ENCODE results near the gene C3orf18. TPM values are rescaled to one million over a fixed set of nuclear protein-coding genes. Genes with fewer than 3 reads are reported as not detected.
"Not testable (repeated sequence)": the region's sequence is repeated elsewhere in the genome, so short reads cannot be mapped to it uniquely, and the experiment has no call there.

C3orf18 gene
- total RNA-seq, 1 donor from 2014 or later: 57.2 TPM

GRCh38 chr3:50516440-50516871, 51.1 kb downstream of the C3orf18 start:
- Histone ChIP-seq H3K4me1 (peaks cover 25% of the 10 kb centered on the region), H3K27me3 (ENCODE audit: low read depth) (no peaks in the 10 kb centered on the region), H3K27ac (replicated peaks) (peak overlapping the region; percentile 77), H3K9me3 (replicated peaks) (no peaks in the 10 kb centered on the region), H3K36me3 (no peaks in the 10 kb centered on the region), H3K4me3 (peak overlapping the region; percentile 48)
- no peak for DNase-seq
- TF ChIP-seq CTCF (IDR thresholded peaks at IDR 0.05; ENCODE audit: borderline replicate concordance): no peak
- intact Hi-C loops (cut with micrococcal nuclease): no loop called here

- Histone ChIP-seq H3K27me3 (ENCODE audit: low read depth) (no peaks in the 10 kb centered on the region), H3K36me3 (no peaks in the 10 kb centered on the region), H3K9me3 (replicated peaks) (no peaks in the 10 kb centered on the region), H3K4me3 (peak overlapping the region; percentile 48), H3K4me1 (peaks cover 25% of the 10 kb centered on the region), H3K27ac (replicated peaks) (peak overlapping the region; percentile 77)
- peak; percentile 74 for DNase-seq
- intact Hi-C loops (cut with micrococcal nuclease): no loop called here
- TF ChIP-seq CTCF (IDR thresholded peaks at IDR 0.05; ENCODE audit: borderline replicate concordance): no peak
These were observed 51.7 kb downstream of the C3orf18 start for GRCh38 chr3:50515565-50516439.

GRCh38 chr3:50512908-50513307, 54.6 kb downstream of the C3orf18 start:
- intact Hi-C loops (cut with micrococcal nuclease); H3K4me3 ChIP-seq: not testable (repeated sequence)

GRCh38 chr3:50512131-50512530, 55.4 kb downstream of the C3orf18 start:
- Histone ChIP-seq H3K27ac (replicated peaks) (no peak overlapping the region), H3K4me3 (no peak overlapping the region), H3K27me3 (ENCODE audit: low read depth) (no peaks in the 10 kb centered on the region), H3K4me1 (peaks cover 21% of the 10 kb centered on the region), H3K9me3 (replicated peaks) (no peaks in the 10 kb centered on the region), H3K36me3 (no peaks in the 10 kb centered on the region)
- no peak for TF ChIP-seq CTCF (IDR thresholded peaks at IDR 0.05; ENCODE audit: borderline replicate concordance)
- intact Hi-C loops (cut with micrococcal nuclease): no loop called here
- no peak for DNase-seq

More at GRCh38 chr3:50512908-50513307, 54.6 kb downstream of the C3orf18 start:
- not testable (repeated sequence) for H3K9me3 ChIP-seq (replicated peaks); H3K36me3 ChIP-seq; H3K27ac ChIP-seq (replicated peaks); H3K27me3 ChIP-seq (ENCODE audit: low read depth); DNase-seq
- H3K4me1 ChIP-seq: peaks cover 25% of the 10 kb centered on the region

- no peak for DNase-seq
- H3K4me1 ChIP-seq: peaks cover 3% of the 10 kb centered on the region
- no peak overlapping the region for H3K4me3 ChIP-seq
- H3K27ac ChIP-seq (replicated peaks): no peak overlapping the region
- no peak for TF ChIP-seq CTCF (IDR thresholded peaks at IDR 0.05; ENCODE audit: borderline replicate concordance)
- intact Hi-C loops (cut with micrococcal nuclease): no loop called here
- H3K36me3 ChIP-seq: no peaks in the 10 kb centered on the region
- H3K27me3 ChIP-seq (ENCODE audit: low read depth): no peaks in the 10 kb centered on the region
- H3K9me3 ChIP-seq (replicated peaks): no peaks in the 10 kb centered on the region
These were observed 57.2 kb downstream of the C3orf18 start for GRCh38 chr3:50510325-50510724.

- Histone ChIP-seq H3K27me3 (ENCODE audit: low read depth) (peaks cover 4% of the 10 kb centered on the region), H3K4me3 (no peak overlapping the region), H3K36me3 (no peaks in the 10 kb centered on the region), H3K27ac (replicated peaks) (no peak overlapping the region), H3K4me1 (no peaks in the 10 kb centered on the region), H3K9me3 (replicated peaks) (no peaks in the 10 kb centered on the region)
- DNase-seq: no peak
- intact Hi-C loops (cut with micrococcal nuclease): no loop called here
- no peak for TF ChIP-seq CTCF (IDR thresholded peaks at IDR 0.05; ENCODE audit: borderline replicate concordance)
These were observed 57.8 kb downstream of the C3orf18 start for GRCh38 chr3:50509715-50510114.

All from left ventricle myocardium inferior (tissue), 1 donor.